ENCODE results near the gene DCDC2C.
"Not testable (repeated sequence)": the region's sequence is repeated elsewhere in the genome, so short reads cannot be mapped to it uniquely, and the experiment has no call there.

DCDC2C gene

DNA sequence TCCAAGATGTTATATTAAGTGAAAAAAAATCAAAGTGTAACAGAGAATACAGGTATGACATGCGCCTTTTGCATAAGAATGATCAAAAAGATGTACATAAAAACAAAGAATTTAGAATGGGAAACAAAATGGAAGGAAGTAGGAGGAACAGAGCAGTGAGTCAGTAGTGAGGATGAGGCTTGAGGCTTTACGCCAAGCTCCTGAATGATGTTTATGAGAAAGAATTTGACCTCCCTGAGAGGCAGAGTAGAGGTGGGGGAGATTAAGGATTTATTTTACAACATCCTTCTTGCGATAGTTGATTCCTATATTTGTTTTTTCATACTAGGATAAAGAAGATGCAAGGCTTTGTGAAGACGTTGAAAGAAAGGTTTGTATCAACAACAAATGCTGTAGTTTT, 81.4 kb downstream of the DCDC2C start:
- Histone ChIP-seq H3K36me3 (ENCODE audit: insufficient read depth, low read length) (no peaks in the 10 kb centered on the region), H3K9me3 (ENCODE audit: low read length) (no peaks in the 10 kb centered on the region), H3K4me1 (ENCODE audit: insufficient read depth, low read length) (no peaks in the 10 kb centered on the region), H2AFZ (ENCODE audit: low read depth, low read length) (no peak overlapping the region), H3K27me3 (ENCODE audit: insufficient read depth, low read length) (no peaks in the 10 kb centered on the region), H3K4me3 (ENCODE audit: low read length) (no peak overlapping the region)

DNA sequence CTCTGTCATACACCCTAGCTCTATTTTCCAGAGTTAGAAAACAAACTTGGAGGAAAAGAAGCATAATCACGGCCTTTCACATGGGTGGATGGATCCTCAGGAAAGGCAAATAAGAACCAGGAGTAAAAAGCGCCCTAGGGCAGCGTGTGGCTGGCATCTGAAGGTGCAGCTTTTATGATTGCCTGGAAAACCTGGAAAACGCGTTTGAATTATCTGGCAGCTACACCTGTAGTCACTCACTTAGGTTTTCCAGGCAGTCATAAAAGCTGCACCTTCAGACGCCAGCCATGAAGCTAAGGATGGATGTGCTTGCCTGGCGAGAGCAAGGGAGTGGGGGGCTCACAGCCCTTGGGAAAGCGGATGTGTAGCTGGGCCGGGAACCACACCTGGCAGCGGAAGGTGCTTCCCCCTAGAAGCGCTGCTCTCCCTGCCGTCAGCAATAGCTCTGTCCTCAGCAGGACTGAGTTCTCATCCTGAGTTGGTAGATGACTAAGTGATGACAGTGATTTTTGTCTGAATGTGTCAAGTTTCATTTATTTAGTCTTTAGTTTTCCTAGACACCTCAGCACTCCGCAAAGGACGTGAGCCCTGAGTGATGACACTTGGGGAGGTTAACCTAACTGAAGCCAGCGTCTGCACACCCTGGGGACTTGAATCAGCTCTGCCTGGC, 82.0 kb downstream of the DCDC2C start:
- no peaks in the 10 kb centered on the region for H3K27me3 ChIP-seq (ENCODE audit: insufficient read depth, low read length)
- no peaks in the 10 kb centered on the region for H3K9me3 ChIP-seq (ENCODE audit: low read length)
- H3K36me3 ChIP-seq (ENCODE audit: insufficient read depth, low read length), result no peaks in the 10 kb centered on the region
- H3K4me3 ChIP-seq (ENCODE audit: low read length), result no peak overlapping the region
- H3K4me1 ChIP-seq (ENCODE audit: insufficient read depth, low read length), result no peaks in the 10 kb centered on the region
- H2AFZ ChIP-seq (ENCODE audit: low read depth, low read length), result no peak overlapping the region

DNA sequence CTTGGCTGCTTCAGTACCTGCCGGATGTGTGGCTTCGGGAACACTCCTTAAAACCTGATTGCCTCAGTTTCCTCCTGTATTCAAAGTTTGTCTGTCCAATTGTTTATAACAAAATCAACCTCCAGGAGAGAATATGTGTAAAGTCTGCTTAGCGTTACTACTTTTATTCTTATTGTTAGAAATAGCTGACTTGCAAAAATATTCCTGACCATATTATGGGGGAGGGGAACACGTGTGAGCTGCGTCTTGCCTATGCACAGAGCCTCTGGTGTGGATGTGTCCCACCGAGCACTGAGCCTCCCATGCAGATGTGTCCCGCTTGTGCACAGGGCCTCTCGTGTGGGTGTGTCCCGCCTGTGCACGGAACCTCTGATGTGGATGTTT, 82.5 kb downstream of the DCDC2C start:
- no peak overlapping the region for H3K4me3 ChIP-seq (ENCODE audit: low read length)
- no peaks in the 10 kb centered on the region for H3K4me1 ChIP-seq (ENCODE audit: insufficient read depth, low read length)
- no peaks in the 10 kb centered on the region for H3K36me3 ChIP-seq (ENCODE audit: insufficient read depth, low read length)
- H3K27me3 ChIP-seq (ENCODE audit: insufficient read depth, low read length), result no peaks in the 10 kb centered on the region
- no peaks in the 10 kb centered on the region for H3K9me3 ChIP-seq (ENCODE audit: low read length)
- H2AFZ ChIP-seq (ENCODE audit: low read depth, low read length), result no peak overlapping the region

DNA sequence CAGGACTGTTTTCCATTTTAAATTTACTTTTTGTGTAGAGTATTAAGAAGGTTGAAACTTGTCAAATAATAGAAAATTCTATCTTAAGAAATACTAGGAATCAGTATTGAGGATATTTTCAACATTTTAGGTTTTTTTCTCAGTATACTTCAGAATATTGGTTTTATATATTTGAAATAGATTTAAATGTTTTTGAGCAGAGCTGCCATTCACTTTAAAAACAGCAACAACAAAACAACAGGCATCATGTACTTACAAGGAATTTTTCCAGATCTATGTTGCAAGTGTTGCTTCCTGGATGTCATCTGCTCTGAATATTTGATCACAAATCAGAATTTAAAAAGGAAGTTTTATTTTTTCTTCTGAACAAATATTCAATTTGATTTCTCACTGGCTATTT, 84.4 kb downstream of the DCDC2C start:
- no peaks in the 10 kb centered on the region for H3K27me3 ChIP-seq (ENCODE audit: insufficient read depth, low read length)
- H3K36me3 ChIP-seq (ENCODE audit: insufficient read depth, low read length), result no peaks in the 10 kb centered on the region
- H3K4me1 ChIP-seq (ENCODE audit: insufficient read depth, low read length), result no peaks in the 10 kb centered on the region
- H3K4me3 ChIP-seq (ENCODE audit: low read length), result no peak overlapping the region
- H2AFZ ChIP-seq (ENCODE audit: low read depth, low read length), result no peak overlapping the region
- H3K9me3 ChIP-seq (ENCODE audit: low read length), result no peaks in the 10 kb centered on the region

DNA sequence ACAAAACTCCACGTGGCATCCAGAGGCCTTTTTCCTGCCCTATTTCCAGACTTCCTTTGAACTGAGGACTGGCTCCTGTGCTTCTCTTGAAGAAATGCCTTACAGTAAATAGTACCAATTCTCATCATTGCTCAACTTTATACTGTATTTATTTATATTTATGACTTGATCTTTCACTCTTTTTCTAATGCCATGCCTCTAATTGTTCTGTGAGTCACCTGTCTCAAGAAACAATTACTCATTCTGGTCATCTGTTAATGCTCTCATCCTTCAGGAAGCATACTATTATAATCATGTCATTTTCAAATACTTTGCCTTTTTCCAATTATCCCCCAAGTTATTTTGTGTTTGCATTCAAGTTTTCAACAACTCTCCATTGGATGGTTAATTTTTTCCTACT, 85.9 kb downstream of the DCDC2C start:
- Histone ChIP-seq H3K4me1 (ENCODE audit: insufficient read depth, low read length) (no peaks in the 10 kb centered on the region), H3K27me3 (ENCODE audit: insufficient read depth, low read length) (no peaks in the 10 kb centered on the region), H2AFZ (ENCODE audit: low read depth, low read length) (no peak overlapping the region), H3K4me3 (ENCODE audit: low read length) (no peak overlapping the region), H3K36me3 (ENCODE audit: insufficient read depth, low read length) (no peaks in the 10 kb centered on the region), H3K9me3 (ENCODE audit: low read length) (no peaks in the 10 kb centered on the region)

DNA sequence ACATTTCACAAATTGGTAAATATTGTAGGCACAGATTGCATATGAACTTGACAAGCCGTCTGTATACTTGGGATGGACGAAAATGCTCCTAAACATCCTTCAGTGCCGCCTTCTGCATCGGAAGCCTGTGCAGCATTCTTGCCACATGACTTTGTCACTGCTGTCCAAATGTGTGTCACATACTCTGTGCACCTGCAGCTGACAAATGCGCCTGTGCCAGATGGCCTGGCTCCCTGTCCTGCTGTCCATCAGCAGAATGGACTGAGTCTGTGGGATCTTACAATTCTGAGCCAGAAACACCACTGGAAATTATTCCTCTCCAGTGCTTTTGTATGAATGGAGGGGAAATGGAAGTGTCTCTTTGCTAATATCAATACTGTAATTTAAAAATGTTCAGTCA, 89.9 kb downstream of the DCDC2C start:
- H3K36me3 ChIP-seq (ENCODE audit: insufficient read depth, low read length), result no peaks in the 10 kb centered on the region
- H3K27me3 ChIP-seq (ENCODE audit: insufficient read depth, low read length), result no peaks in the 10 kb centered on the region
- no peak overlapping the region for H2AFZ ChIP-seq (ENCODE audit: low read depth, low read length)
- no peaks in the 10 kb centered on the region for H3K9me3 ChIP-seq (ENCODE audit: low read length)
- no peaks in the 10 kb centered on the region for H3K4me1 ChIP-seq (ENCODE audit: insufficient read depth, low read length)
- H3K4me3 ChIP-seq (ENCODE audit: low read length), result no peak overlapping the region

DNA sequence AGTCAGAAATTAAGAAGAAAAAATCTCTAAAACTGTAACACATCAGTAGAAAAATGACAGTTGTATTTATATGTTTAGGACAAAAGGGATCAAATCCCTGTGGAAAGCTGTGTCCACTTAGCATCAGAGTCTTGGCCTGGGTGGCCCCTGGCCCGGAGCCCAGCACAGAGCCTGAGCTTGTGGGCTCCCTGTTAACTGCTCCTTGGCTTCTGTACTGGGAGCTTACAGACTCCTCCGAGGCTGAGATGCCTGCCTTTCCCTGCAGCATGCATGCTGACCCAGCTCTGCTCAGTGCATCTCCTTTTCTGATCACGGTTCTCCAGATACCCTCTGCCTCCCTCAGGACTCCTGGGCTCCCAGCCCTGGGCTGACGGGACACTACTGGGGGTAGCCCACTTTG, 98.1 kb downstream of the DCDC2C start:
- Histone ChIP-seq H3K4me1 (ENCODE audit: insufficient read depth, low read length) (no peaks in the 10 kb centered on the region), H3K36me3 (ENCODE audit: insufficient read depth, low read length) (no peaks in the 10 kb centered on the region), H3K9me3 (ENCODE audit: low read length) (no peaks in the 10 kb centered on the region), H2AFZ (ENCODE audit: low read depth, low read length) (no peak overlapping the region), H3K4me3 (ENCODE audit: low read length) (no peak overlapping the region), H3K27me3 (ENCODE audit: insufficient read depth, low read length) (no peaks in the 10 kb centered on the region)

DNA sequence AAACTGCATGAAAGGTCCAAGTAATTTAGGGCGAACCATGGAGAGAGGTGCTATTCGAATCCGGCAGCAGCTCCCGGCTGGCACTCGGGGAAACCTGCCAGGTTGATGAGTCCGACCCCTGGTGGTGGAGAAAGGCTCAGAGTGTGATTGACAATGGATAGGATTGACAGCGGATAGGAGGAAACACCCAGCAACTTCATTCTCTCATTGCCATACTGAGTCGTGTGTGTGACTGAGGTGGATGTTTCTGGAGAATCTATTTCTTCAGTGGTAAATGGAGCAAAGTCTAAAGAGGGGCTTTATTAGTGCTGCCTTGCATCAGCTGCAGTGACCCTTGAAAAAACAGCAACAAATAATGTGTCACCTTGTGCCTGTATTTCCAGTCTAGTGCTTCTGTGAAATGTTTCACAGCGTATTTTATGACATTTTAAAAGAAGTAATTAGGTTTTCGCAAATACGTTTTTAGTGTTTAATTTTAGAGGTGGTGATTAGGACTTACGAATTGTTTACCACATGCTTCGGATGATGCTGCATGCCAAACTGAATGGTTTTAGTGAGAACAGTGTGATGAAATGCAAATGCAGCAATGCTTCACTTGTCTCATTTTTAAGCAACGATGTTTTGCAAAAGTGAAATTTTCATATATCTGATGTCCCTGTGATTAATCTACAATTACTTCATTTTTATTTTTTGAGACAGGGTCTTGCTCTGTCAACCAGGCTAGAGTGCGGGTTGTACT, 102.0 kb downstream of the DCDC2C start:
- Histone ChIP-seq H3K9me3 (ENCODE audit: low read length) (no peaks in the 10 kb centered on the region), H3K4me1 (ENCODE audit: insufficient read depth, low read length) (no peaks in the 10 kb centered on the region), H3K36me3 (ENCODE audit: insufficient read depth, low read length) (no peaks in the 10 kb centered on the region), H3K4me3 (ENCODE audit: low read length) (no peak overlapping the region), H3K27me3 (ENCODE audit: insufficient read depth, low read length) (no peaks in the 10 kb centered on the region), H2AFZ (ENCODE audit: low read depth, low read length) (no peak overlapping the region)

DNA sequence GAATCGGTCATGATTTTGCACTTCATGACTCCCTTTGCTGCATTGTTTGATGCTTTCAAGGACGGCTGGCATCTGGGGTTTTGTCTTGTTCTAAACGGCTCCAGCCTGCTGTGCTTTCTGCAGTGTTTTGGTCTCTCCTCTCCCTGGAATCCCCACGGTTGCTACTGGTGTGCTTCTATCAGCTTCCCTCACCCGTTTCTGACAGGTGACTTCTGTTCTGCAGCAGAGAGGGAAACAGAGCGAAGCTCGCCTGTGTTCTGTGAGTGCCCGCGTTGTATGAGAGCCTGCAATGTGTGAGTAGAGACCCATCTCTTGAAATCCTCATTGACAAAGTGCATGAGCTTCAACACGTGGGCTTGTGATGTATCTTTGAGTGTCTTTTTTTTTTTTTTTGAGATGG, 102.8 kb downstream of the DCDC2C start:
- Histone ChIP-seq H3K9me3 (ENCODE audit: low read length) (no peaks in the 10 kb centered on the region), H3K4me1 (ENCODE audit: insufficient read depth, low read length) (no peaks in the 10 kb centered on the region), H3K27me3 (ENCODE audit: insufficient read depth, low read length) (no peaks in the 10 kb centered on the region), H2AFZ (ENCODE audit: low read depth, low read length) (no peak overlapping the region), H3K4me3 (ENCODE audit: low read length) (no peak overlapping the region), H3K36me3 (ENCODE audit: insufficient read depth, low read length) (no peaks in the 10 kb centered on the region)

DNA sequence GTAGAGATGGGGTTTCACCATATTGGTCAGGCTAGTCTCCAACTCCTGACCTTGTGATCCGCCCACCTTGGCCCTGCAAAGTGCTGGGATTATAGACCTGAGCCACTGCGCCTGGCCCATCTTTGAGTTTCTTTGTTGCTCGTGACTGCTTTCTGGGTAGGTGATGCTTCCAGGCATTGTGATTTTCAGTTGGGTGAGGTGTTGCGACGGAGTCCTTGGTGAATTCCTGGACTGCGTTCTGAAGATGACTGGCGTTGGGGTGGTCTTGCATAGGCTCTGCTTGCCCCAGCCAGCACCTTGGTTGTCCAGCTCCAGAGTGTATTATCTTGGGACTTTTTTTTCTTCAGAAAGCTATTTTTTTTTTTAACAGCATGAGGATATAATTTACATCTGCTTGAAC, 103.4 kb downstream of the DCDC2C start:
- Histone ChIP-seq H3K4me3 (ENCODE audit: low read length) (no peak overlapping the region), H3K4me1 (ENCODE audit: insufficient read depth, low read length) (no peaks in the 10 kb centered on the region), H3K9me3 (ENCODE audit: low read length) (no peaks in the 10 kb centered on the region), H2AFZ (ENCODE audit: low read depth, low read length) (no peak overlapping the region), H3K36me3 (ENCODE audit: insufficient read depth, low read length) (no peaks in the 10 kb centered on the region), H3K27me3 (ENCODE audit: insufficient read depth, low read length) (no peaks in the 10 kb centered on the region)

DNA sequence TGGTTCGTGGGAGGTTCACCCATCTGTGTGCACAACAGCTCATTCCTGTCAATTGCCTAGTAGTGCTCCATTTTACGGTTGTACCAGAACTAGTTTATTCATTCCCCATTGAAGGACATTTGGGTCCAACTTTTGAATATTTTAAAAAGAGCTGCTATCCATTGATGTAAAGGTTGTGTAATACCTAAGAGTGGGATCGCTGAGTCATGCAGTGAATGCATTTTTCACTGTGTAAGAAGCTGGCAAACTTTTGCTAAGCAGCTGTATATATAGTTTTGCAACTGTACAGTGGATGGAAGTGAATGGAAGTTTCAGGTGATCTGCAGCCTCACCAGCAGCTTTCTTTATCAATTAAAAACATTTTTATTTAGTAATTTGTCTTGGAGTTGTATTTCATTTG, 104.5 kb downstream of the DCDC2C start:
- Histone ChIP-seq H3K27me3 (ENCODE audit: insufficient read depth, low read length) (no peaks in the 10 kb centered on the region), H3K36me3 (ENCODE audit: insufficient read depth, low read length) (no peaks in the 10 kb centered on the region), H3K9me3 (ENCODE audit: low read length) (no peaks in the 10 kb centered on the region), H3K4me3 (ENCODE audit: low read length) (no peak overlapping the region), H3K4me1 (ENCODE audit: insufficient read depth, low read length) (no peaks in the 10 kb centered on the region), H2AFZ (ENCODE audit: low read depth, low read length) (no peak overlapping the region)

DNA sequence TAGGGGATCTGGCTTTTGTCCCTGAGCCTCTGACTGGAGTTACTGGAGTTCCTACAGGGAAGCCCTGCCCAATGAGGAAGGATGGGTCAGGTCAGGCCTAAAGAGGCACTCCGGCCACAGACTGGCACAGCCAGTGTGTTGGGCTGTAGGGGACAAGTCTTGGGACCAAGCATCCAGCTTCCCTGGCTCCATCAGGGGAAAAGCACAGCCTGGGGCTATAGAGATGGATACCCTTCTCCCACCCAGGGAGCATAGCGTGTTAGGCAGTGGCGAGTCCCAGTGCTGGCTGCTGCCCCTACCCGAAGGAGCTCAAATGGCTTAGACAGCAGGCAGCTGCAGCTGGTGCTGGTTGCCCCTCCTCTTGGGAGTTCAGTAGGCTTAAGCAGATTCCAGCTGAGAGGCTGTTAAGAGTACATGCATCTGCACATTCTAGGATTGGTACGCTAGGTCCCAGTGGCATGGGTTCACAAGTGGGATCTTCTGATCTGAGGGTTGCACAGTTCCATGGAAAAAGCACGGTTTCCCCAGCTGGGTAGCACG, 111.4 kb downstream of the DCDC2C start:
- H3K4me3 ChIP-seq (ENCODE audit: low read length), result no peak overlapping the region
- no peaks in the 10 kb centered on the region for H3K27me3 ChIP-seq (ENCODE audit: insufficient read depth, low read length)
- H3K36me3 ChIP-seq (ENCODE audit: insufficient read depth, low read length), result no peaks in the 10 kb centered on the region
- H3K9me3 ChIP-seq (ENCODE audit: low read length), result no peaks in the 10 kb centered on the region
- H2AFZ ChIP-seq (ENCODE audit: low read depth, low read length), result no peak overlapping the region
- no peaks in the 10 kb centered on the region for H3K4me1 ChIP-seq (ENCODE audit: insufficient read depth, low read length)

DNA sequence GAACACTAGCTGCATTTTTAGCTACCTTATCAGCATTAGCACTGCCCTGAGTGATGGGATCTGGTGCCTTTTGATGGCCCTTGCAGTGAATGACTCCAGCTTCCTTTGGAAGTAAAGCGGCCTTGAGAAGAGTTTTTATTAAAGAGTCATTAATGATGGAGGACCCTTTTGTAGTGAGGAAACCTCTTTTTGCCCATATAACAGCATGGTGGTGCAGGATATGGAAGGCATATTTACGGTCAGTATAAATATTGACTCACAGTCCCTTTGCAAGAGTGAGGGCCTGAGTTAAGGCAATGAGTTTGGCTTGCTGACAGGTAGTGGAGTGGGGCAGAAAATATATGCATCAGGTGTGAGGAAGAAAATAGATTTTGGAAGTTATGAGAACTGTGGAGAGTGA, 113.8 kb downstream of the DCDC2C start:
- not testable (repeated sequence) for H3K4me3 ChIP-seq (ENCODE audit: low read length); H3K27me3 ChIP-seq (ENCODE audit: insufficient read depth, low read length); H2AFZ ChIP-seq (ENCODE audit: low read depth, low read length); H3K9me3 ChIP-seq (ENCODE audit: low read length); H3K4me1 ChIP-seq (ENCODE audit: insufficient read depth, low read length); H3K36me3 ChIP-seq (ENCODE audit: insufficient read depth, low read length)

DNA sequence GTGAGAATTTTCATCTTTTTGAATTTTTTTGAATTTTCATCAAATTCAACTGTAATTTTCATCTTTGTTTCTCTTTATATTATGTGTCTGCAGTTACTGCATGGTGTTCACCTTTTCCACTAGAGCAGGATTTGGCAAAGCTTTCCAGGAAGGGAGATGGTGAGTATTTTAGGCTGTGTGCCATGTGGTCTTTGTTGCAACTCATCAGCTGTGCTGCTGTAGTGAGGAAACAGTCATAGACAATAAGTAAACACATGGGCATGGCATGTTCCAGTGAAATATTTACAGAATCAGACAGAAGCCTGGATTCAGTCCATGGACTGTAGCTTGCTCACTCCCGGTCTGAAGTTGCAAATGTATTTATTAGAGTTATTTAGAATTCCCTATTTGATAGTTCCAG, 120.4 kb downstream of the DCDC2C start:
- Histone ChIP-seq H3K27me3 (ENCODE audit: insufficient read depth, low read length) (no peaks in the 10 kb centered on the region), H3K36me3 (ENCODE audit: insufficient read depth, low read length) (no peaks in the 10 kb centered on the region), H3K9me3 (ENCODE audit: low read length) (no peaks in the 10 kb centered on the region), H2AFZ (ENCODE audit: low read depth, low read length) (no peak overlapping the region), H3K4me3 (ENCODE audit: low read length) (no peak overlapping the region), H3K4me1 (ENCODE audit: insufficient read depth, low read length) (no peaks in the 10 kb centered on the region)
